OCI-LY3 (cell line): ENCODE measurements around the gene SRC.

Experiments
- H2AFZ ChIP-seq: fragments of 200-600, 300-600 bp; shearing (Covaris generic); 2 replicates; pipeline ENCODE4 v1.6.0; 2014; ENCODE audit warnings: antibody characterized with exemption, low read depth, low read length
- H3K27ac ChIP-seq: fragments of 200-600, 300-600 bp; sonication (generic); 2 replicates; pipeline ENCODE4 v1.5.1; 2014; ENCODE audit warnings: mild to moderate bottlenecking, low read length, moderate library complexity, mixed read lengths
- H3K27me3 ChIP-seq: fragments of 200-600, 300-600 bp; sonication (generic); 2 replicates; pipeline ENCODE4 v1.6.1; 2014; ENCODE audit warnings: low read depth, low read length, mixed read lengths
- H3K36me3 ChIP-seq: fragments of 200-600, 300-600 bp; sonication (generic); replicated peaks from 2 replicates; pipeline ENCODE3; 2014; ENCODE audit warnings: low read depth, low read length, mixed read lengths
- H3K4me1 ChIP-seq: fragments of 300-600, 200-600 bp; sonication (generic); 2 replicates; pipeline ENCODE4 v1.6.1; 2014; ENCODE audit warnings: low read length, mixed read lengths
- H3K4me2 ChIP-seq: fragments of 200-600, 300-600 bp; sonication (generic); 2 replicates; pipeline ENCODE4 v1.6.1; 2014; ENCODE audit warnings: low read length, mixed read lengths
- H3K4me3 ChIP-seq: fragments of 300-600, 200-600 bp; sonication (generic); 2 replicates; pipeline ENCODE4 v1.5.1; 2014; ENCODE audit warnings: antibody characterized with exemption, mild to moderate bottlenecking, low read length, moderate library complexity
- H3K79me2 ChIP-seq: fragments of 300-600, 200-600 bp; shearing (Covaris generic); 2 replicates; pipeline ENCODE4 v1.6.1; 2014; ENCODE audit warnings: mild to moderate bottlenecking, low read length, mixed read lengths
- H3K9ac ChIP-seq: fragments of 300-600, 200-600 bp; shearing (Covaris generic); 2 replicates; pipeline ENCODE4 v1.6.0; 2014; ENCODE audit warnings: mild to moderate bottlenecking, low read length, moderate library complexity
- H3K9me3 ChIP-seq: fragments of 200-600, 300-600 bp; shearing (Covaris generic); 2 replicates; pipeline ENCODE4 v1.6.1; 2014; ENCODE audit warnings: low read length, mixed read lengths; ENCODE audit not compliant: insufficient read depth
- H4K20me1 ChIP-seq: fragments of 200-600, 300-600 bp; sonication (generic); 2 replicates; pipeline ENCODE4 v1.6.1; 2016; ENCODE audit warnings: low read length, mixed read lengths; ENCODE audit not compliant: insufficient read depth
- CTCF ChIP-seq: fragments of 200-600, 300-600 bp; sonication (generic); IDR thresholded peaks from 2 replicates; pipeline ENCODE4 v1.5.1; 2014; ENCODE audit warnings: antibody characterized with exemption, low read length, low read depth
- EZH2phosphoT487 ChIP-seq: fragments of 200-600 bp; shearing (Covaris generic); IDR thresholded peaks from 2 replicates; pipeline ENCODE4 v1.6.1; 2018; ENCODE audit warnings: antibody characterized with exemption, mixed run types, low read depth

SRC gene

DNA sequence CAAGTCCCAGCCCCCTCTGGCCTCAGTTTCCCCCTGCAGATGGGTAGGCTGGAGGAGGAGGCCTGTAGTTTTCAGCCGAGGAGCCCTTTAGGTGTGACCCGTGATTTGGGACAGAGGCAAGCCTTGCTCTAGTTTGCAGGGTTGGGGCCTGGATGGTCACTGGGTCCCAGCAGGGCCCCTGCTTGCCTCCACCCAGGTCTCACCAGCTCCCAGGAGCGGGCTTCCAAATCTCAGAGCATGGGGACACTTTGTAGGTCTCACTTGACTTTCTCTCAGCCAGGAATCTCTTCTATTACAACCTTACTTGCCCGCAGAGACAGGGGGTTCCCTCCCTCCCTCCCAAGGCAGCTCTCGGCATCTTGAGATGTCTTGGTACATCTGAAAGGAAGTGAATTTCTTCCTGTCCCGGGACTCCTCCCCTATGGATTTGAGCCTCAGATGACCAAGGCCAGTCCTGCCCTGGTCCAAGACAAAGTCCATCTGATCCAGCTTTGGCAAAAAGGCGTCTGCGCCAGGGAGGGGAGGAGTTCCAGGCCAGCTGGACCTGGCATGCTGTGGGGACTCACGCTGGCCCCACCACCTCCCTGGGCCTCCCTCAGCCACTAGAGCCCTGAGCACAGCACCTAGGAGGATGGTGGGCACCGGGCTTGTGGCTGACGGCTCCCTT is 47.4 kb downstream of the SRC start:
- H3K79me2 ChIP-seq, result no peaks in the 10 kb centered on the region
- no peak overlapping the region for H2AFZ ChIP-seq
- H3K27ac ChIP-seq, result no peak overlapping the region
- H3K9ac ChIP-seq, result no peak overlapping the region
- H3K4me3 ChIP-seq, result no peak overlapping the region
- H3K9me3 ChIP-seq, result no peaks in the 10 kb centered on the region
- no peaks in the 10 kb centered on the region for H3K27me3 ChIP-seq
- TF ChIP-seq CTCF (no peak), EZH2phosphoT487 (no peak)
- H3K4me2 ChIP-seq, result no peak overlapping the region
- peaks cover 7% of the 10 kb centered on the region for H3K4me1 ChIP-seq
- H3K36me3 ChIP-seq, result peaks cover 65% of the 10 kb centered on the region
- H4K20me1 ChIP-seq, result peaks cover 14% of the 10 kb centered on the region; the same call in 1 of the 2 replicates

DNA sequence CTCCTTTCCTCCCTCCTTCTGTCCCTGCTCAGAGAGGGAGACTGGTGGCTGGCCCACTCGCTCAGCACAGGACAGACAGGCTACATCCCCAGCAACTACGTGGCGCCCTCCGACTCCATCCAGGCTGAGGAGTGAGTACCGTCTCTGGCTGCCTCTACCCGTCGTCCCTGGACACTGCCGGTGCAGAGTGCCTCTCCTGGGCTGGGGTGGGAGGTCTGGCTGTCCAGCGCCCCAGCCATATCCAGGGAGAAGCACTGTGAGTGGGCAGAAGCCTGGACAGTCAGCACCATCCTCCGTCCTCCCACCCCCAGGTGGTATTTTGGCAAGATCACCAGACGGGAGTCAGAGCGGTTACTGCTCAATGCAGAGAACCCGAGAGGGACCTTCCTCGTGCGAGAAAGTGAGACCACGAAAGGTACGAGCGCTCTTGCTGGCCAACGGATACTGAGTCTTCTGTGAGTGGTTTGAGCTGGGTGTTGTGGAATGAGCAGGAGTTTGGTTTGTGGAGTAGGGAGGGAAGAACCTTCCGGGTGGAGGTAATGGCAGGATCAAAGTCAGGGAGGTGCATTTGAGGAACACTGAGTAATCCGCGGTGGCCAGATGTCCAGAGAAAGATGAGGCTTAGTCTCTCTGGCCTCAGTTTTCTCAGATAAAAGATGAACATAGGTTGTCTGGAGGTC is 48.1 kb downstream of the SRC start:
- H4K20me1 ChIP-seq, result peaks cover 14% of the 10 kb centered on the region; the same call in 1 of the 2 replicates
- no peak overlapping the region for H3K27ac ChIP-seq
- no peak overlapping the region for H3K9ac ChIP-seq
- H3K4me1 ChIP-seq, result peaks cover 14% of the 10 kb centered on the region
- no peak overlapping the region for H3K4me3 ChIP-seq
- H3K9me3 ChIP-seq, result no peaks in the 10 kb centered on the region
- H3K79me2 ChIP-seq, result no peaks in the 10 kb centered on the region
- H2AFZ ChIP-seq, result no peak overlapping the region
- peaks cover 69% of the 10 kb centered on the region for H3K36me3 ChIP-seq
- no peaks in the 10 kb centered on the region for H3K27me3 ChIP-seq
- TF ChIP-seq EZH2phosphoT487 (no peak), CTCF (no peak)
- no peak overlapping the region for H3K4me2 ChIP-seq

DNA sequence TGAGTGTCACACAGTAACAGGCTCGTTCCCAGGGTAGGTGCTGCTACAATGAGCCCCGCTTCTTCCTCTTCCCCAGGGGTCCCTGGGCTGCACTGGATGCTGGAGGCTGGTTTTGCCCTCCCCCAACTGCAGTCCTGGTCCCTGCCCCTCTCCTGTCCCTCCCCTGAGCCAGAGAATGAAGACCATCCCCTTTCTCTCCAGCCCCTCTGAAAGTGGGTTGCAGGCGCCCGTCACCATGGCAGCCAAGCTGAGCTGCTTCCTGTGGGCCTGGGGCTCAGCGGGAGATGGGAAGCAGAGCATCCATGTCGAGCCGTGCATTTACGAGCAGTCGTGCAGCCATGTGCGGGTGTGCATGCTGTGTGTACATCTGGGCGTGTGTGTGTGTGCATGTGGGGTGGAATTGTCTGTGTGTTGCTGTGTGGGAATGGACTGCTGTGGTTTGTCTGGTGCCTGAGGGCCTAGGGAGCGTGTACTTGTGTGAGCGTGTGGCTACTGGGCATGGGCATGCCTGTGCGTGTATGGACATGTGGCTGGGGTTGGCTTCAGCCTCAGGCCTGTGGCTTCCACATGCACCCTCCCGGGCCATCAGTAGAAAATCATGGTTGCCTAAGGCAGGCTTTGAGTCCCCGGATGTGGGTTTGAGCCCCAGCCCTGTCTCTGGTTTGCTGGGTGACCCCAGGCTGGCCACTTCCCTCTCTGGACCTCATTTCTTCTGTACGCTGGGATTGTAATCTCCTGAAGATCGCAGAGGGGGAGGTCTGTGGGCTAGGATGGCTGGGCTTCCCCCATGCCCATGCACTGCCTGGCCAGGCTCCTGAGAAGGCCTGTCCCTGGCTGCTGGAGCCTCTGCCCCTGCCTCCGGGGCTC is 48.8 kb downstream of the SRC start:
- no peak overlapping the region for H3K27ac ChIP-seq
- no peaks in the 10 kb centered on the region for H3K79me2 ChIP-seq
- peaks cover 68% of the 10 kb centered on the region for H3K36me3 ChIP-seq
- H3K4me2 ChIP-seq, result no peak overlapping the region
- H3K27me3 ChIP-seq, result no peaks in the 10 kb centered on the region
- H3K9ac ChIP-seq, result no peak overlapping the region
- no peak overlapping the region for H2AFZ ChIP-seq
- peaks cover 8% of the 10 kb centered on the region; the same call in 1 of the 2 replicates for H4K20me1 ChIP-seq
- H3K9me3 ChIP-seq, result no peaks in the 10 kb centered on the region
- TF ChIP-seq EZH2phosphoT487, result no peak
- TF ChIP-seq CTCF, result no peak
- no peak overlapping the region for H3K4me3 ChIP-seq
- peaks cover 16% of the 10 kb centered on the region for H3K4me1 ChIP-seq

- Histone ChIP-seq H3K4me1 (peaks cover 16% of the 10 kb centered on the region), H3K9me3 (no peaks in the 10 kb centered on the region), H3K36me3 (peaks cover 70% of the 10 kb centered on the region), H3K27me3 (no peaks in the 10 kb centered on the region), H4K20me1 (peaks cover 8% of the 10 kb centered on the region; the same call in 1 of the 2 replicates), H3K4me2 (no peak overlapping the region), H3K79me2 (no peaks in the 10 kb centered on the region), H3K27ac (no peak overlapping the region), H2AFZ (no peak overlapping the region), H3K4me3 (no peak overlapping the region), H3K9ac (no peak overlapping the region)
- TF ChIP-seq EZH2phosphoT487 (no peak), CTCF (no peak)
Measured at GRCh38 chr20:37395410-37395797, 49.5 kb downstream of the SRC start.
